GM19328 (cell line): Measurements from ENCODE around the gene CBLN1.
"Not testable (repeated sequence)": the region's sequence is repeated elsewhere in the genome, so short reads cannot be mapped to it uniquely, and the experiment has no call there.

Source experiments
- ATAC-seq: cut with Tn5 transposase; IDR thresholded peaks from one replicate; pipeline ENCODE4 v1.9.1; 2021; ENCODE audit warnings: mild to moderate bottlenecking, moderate library complexity; ENCODE audit not compliant: unreplicated experiment

Gene CBLN1

GRCh38 chr16:49277766-49278566, 3.7 kb downstream of the CBLN1 start:
- ATAC-seq, result no peak

DNA sequence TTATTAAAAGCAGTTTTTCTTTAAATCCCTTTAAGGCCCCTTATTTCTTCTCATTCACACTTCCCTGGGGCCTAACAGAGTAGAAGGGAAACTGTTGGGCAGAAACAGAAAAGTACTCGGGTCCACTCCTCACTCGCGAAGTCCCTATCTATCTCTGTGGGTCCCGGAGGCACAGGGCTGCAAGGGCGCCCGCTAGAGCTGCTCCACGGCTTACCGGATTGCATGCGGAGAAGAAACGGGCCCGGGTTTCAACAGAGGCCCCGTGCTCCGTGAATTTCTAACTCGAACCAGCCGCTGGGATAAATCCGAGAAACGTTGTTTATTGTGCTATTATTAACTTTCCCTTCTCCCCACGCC, 4.3 kb downstream of the CBLN1 start:
- no peak for ATAC-seq

- ATAC-seq, result no peak
Observed at GRCh38 chr16:49276646-49277385, 4.8 kb downstream of the CBLN1 start.

GRCh38 chr16:49275870-49276269, 5.8 kb downstream of the CBLN1 start:
- no peak for ATAC-seq

DNA sequence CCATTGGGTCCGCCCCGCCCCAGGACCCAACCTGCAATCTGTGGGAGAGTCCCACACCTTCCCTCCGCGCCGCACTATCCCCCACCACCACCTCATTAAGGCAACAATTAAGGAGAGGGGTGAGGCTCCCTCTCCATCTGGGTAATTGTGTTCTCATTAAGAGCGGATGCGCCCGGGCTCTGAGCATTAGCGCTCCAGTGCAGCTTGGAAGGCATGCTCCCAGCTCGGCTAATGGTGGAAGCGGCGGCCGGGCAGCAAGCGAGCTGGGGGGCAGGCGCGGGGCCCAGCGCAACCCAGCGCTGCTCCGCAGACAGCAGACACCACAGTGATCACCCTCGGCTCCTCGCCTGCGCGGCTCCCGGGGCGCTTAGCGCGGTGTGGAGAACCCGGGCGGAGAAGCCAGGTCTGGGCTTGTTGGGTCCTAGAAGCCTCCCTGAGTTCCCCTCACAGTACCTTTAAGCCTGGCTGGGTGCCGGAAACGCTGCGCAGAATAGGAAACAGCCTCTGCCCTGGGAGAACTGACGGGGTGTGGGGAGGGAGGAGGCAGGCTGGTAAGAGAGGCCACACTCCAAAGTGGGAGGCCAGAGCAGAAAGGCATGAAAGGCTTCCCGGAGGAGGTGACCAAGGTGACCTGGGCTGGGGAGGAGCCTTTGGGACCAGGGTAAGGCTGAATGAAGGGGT, 6.4 kb downstream of the CBLN1 start:
- ATAC-seq, result no peak

DNA sequence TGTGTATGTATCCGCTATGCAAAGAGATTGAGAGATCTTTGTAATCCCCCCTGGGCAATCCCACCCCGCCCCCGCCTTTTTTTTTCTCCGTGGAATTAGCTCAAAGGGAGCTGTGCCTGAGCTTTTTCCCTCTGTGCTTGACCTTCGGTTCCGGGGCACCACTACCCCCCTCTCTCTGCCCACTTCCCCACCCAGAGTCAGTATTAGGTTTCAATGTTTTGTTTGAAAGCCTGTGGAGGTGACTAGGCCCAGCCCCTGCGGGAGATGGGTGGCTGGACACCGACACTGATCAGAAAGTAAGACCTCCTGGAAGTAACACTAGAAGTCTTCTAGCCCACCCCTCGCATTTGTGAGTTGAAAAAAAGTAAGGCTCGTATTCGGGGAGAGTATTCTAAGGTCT, 7.0 kb downstream of the CBLN1 start:
- no peak for ATAC-seq

- no peak for ATAC-seq
Observed at GRCh38 chr16:49273771-49274170, 7.9 kb downstream of the CBLN1 start.

DNA sequence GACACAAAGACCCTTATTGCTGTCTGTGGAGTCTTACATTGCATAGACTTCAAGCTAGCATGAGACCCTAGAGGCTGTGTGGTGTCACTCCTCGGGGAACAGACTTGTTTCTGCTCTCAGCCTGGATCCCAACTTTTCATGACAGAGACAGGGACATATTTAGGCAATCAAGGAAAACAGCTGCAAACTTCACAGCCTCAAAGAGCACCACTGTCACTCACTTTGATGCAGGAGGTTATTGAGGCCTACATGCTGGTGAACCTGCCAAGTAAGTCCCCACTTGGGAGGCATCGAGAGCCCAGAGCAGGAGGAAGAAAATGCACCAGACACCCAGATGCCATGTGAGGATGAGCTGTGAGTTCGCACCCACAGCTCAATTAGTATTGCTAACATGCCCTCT, 10.3 kb downstream of the CBLN1 start:
- ATAC-seq, result no peak

GRCh38 chr16:49269201-49269600, 12.4 kb downstream of the CBLN1 start:
- no peak for ATAC-seq

GRCh38 chr16:49268667-49269066, 13.0 kb downstream of the CBLN1 start:
- ATAC-seq, result no peak

GRCh38 chr16:49262501-49262900, 19.1 kb downstream of the CBLN1 start:
- no peak for ATAC-seq

- ATAC-seq, result no peak
Observed at GRCh38 chr16:49261930-49262329, 19.7 kb downstream of the CBLN1 start.

DNA sequence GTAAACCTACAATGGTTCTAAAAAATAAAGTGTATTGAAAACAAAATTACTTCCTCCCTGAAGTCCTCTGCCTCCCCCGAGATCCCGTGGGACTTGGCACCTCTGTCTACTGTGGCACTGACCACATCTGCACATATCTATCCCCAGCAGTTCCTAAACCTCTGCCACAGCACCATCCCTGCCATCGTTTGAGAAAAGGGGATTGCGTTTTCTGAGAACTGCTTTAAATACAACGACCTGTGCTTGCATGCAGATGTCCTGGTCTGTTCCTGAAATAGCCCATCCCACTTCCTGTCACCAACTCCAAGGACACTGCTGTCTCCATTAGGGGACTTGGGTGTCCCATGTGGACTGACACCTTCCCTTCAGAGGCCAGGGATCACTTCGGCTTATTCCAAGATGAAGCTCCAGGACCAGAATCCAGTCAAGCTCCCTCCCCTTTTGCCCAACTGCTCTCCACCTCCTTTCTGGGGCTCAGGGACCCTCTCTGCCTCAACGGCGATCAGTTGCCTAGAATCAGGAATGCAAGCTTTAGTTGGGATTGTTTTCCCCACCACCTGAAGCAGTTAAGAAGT, 20.6 kb downstream of the CBLN1 start:
- no peak for ATAC-seq

- no peak for ATAC-seq
Observed at GRCh38 chr16:49260253-49260652, 21.4 kb downstream of the CBLN1 start.

- ATAC-seq, result no peak
Observed at GRCh38 chr16:49259330-49259729, 22.3 kb downstream of the CBLN1 start.

DNA sequence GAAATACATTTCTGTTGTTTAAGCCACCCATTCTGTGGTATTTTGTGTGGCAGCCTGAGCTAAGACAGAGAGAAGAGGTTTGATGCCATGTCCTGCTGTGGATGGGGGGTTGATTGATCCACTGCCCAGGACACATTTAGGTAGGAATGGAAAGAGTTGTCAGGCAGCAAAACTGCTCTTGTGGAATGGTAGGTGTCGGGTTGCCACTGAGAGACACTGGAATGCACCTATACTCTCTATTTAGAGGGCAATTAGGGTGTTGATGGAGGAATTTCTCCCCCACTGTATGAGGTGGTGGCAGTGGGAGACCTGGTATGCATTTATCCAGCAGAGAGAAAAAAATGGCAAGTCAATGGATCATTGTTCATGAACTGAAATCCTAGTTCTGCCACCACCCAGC, 30.9 kb downstream of the CBLN1 start:
- ATAC-seq, result no peak

DNA sequence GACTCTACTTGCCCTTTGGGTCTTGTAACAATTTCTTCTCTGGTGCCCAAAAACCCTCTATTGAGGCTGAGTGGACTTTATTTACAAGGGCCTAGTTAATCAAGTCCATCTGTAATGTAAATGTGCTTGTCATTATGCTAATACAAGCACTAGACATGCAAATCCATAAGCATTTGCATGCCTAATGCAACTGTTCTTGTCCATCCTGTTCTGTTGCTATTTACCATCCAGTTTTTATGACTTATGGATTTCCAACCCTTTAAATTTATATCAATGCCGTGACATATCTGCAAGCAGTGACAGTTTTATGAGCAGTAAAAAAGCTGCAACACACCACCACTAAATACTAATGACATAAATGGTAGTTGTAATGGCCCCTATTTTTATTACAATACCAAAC, 33.4 kb downstream of the CBLN1 start:
- no peak for ATAC-seq

DNA sequence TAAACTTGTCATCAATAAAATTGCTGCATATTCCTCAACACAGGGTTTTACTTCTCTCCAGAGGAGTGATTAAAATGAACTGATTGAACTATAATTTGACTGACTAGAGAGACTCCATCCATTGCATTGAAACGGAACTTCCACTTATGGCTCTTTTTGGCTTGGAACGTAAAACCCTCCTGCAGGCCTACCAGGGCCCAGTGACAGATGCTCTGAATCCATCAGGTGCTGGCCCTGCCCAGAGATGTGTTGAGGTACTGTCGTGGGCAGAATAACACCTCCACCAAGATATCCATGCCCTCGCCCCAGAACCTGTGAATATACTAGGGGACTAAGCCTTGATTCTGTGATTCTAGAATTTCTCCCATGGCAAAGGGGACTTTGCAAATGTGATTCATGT, 45.4 kb downstream of the CBLN1 start:
- no peak for ATAC-seq

GRCh38 chr16:49228335-49228734, 53.3 kb downstream of the CBLN1 start:
- not testable (repeated sequence) for ATAC-seq
